ENCODE data around the gene ACSS3. TPM values are rescaled to one million over a fixed set of nuclear protein-coding genes. Genes with fewer than 3 reads are reported as not detected.

Gene ACSS3
- total RNA-seq, 1 donor from 2014 or later = 3.6 TPM

GRCh38 chr12:81295251-81295650 is 217.4 kb downstream of the ACSS3 start:
- H3K4me1 Mint-ChIP-seq (ENCODE audit: low read depth, unreplicated experiment) = no peaks in the 10 kb centered on the region
- H3K27ac Mint-ChIP-seq (ENCODE audit: unreplicated experiment) = no peak overlapping the region
- H3K4me3 Mint-ChIP-seq (ENCODE audit: unreplicated experiment) = no peak overlapping the region
- no peak for DNase-seq
- H3K27me3 Mint-ChIP-seq (ENCODE audit: unreplicated experiment) = no peaks in the 10 kb centered on the region
- TF ChIP-seq, protein P1, sequence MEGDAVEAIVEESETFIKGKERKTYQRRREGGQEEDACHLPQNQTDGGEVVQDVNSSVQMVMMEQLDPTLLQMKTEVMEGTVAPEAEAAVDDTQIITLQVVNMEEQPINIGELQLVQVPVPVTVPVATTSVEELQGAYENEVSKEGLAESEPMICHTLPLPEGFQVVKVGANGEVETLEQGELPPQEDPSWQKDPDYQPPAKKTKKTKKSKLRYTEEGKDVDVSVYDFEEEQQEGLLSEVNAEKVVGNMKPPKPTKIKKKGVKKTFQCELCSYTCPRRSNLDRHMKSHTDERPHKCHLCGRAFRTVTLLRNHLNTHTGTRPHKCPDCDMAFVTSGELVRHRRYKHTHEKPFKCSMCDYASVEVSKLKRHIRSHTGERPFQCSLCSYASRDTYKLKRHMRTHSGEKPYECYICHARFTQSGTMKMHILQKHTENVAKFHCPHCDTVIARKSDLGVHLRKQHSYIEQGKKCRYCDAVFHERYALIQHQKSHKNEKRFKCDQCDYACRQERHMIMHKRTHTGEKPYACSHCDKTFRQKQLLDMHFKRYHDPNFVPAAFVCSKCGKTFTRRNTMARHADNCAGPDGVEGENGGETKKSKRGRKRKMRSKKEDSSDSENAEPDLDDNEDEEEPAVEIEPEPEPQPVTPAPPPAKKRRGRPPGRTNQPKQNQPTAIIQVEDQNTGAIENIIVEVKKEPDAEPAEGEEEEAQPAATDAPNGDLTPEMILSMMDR (IDR thresholded peaks at IDR 0.05; ENCODE audit: partially characterized antibody, unreplicated experiment) = no peak
- no peaks in the 10 kb centered on the region for H3K36me3 Mint-ChIP-seq (ENCODE audit: unreplicated experiment)
- H3K9me3 Mint-ChIP-seq (ENCODE audit: unreplicated experiment) = no peaks in the 10 kb centered on the region

DNA sequence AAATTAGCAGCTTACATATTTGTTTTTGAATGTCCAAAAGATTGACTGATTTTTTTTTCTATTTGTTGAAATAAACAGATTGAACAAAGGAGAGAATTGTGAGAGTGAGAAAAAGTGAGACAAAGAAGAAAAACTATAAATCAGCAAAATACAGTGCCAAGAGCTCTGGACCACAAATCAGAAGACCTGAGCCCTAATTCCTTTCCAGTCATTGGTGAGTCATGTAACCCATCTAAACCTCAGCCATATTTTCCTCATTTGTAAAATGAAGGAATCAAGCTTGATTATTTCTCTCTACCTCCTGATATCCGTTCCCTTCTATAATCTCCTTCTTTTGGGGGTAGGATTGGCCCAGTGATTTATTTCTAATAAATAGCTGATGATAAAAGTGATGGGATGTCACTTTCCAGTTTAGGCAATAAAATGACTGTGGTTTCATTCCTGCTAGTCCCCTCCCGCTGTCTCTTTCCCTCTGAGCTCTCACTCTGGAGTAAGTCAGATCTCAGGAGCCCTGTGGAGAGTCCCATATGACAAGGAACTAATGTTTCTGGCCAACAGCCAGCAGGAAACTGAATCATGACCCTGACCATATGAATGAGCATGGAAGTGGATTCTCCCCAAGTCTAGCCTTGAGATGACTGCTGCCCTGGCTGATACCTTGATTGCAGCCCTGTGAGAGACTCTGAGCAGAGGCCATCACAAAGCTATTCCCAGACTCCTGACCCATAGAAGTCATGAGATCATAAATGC is 218.9 kb downstream of the ACSS3 start:
- no peak for DNase-seq
- H3K36me3 Mint-ChIP-seq (ENCODE audit: unreplicated experiment) = no peaks in the 10 kb centered on the region
- no peaks in the 10 kb centered on the region for H3K4me1 Mint-ChIP-seq (ENCODE audit: low read depth, unreplicated experiment)
- no peaks in the 10 kb centered on the region for H3K27me3 Mint-ChIP-seq (ENCODE audit: unreplicated experiment)
- TF ChIP-seq, protein P1 (IDR thresholded peaks at IDR 0.05; ENCODE audit: partially characterized antibody, unreplicated experiment) = no peak
- no peak overlapping the region for H3K27ac Mint-ChIP-seq (ENCODE audit: unreplicated experiment)
- no peak overlapping the region for H3K4me3 Mint-ChIP-seq (ENCODE audit: unreplicated experiment)
- no peaks in the 10 kb centered on the region for H3K9me3 Mint-ChIP-seq (ENCODE audit: unreplicated experiment)

DNA sequence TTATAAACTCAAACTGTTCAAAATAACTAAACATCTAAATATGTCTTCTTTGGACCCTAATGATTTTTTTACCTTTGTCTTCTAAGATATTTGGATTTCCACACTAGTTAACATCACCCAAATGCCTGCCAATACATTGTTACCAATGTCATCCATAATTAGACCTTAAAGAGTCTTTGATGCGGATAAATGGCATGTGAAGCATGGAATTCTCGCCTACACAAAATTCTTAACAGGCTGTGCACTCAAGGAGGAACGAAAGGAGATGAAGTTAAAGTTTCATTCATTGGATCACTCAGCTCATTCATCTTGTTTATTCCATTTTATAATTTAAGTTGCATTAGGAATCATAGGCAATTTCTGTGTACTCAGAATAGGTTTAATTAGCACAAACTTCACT is 219.7 kb downstream of the ACSS3 start:
- DNase-seq = no peak
- Mint-ChIP-seq H3K27ac (ENCODE audit: unreplicated experiment) (no peak overlapping the region), H3K36me3 (ENCODE audit: unreplicated experiment) (no peaks in the 10 kb centered on the region), H3K9me3 (ENCODE audit: unreplicated experiment) (no peaks in the 10 kb centered on the region), H3K27me3 (ENCODE audit: unreplicated experiment) (no peaks in the 10 kb centered on the region), H3K4me1 (ENCODE audit: low read depth, unreplicated experiment) (no peaks in the 10 kb centered on the region), H3K4me3 (ENCODE audit: unreplicated experiment) (no peak overlapping the region)
- TF ChIP-seq, protein P1 (IDR thresholded peaks at IDR 0.05; ENCODE audit: partially characterized antibody, unreplicated experiment) = no peak

- Mint-ChIP-seq H3K4me3 (ENCODE audit: unreplicated experiment) (no peak overlapping the region), H3K36me3 (ENCODE audit: unreplicated experiment) (no peaks in the 10 kb centered on the region), H3K4me1 (ENCODE audit: low read depth, unreplicated experiment) (no peaks in the 10 kb centered on the region), H3K27ac (ENCODE audit: unreplicated experiment) (no peak overlapping the region), H3K27me3 (ENCODE audit: unreplicated experiment) (no peaks in the 10 kb centered on the region), H3K9me3 (ENCODE audit: unreplicated experiment) (no peaks in the 10 kb centered on the region)
- TF ChIP-seq, protein P1 (IDR thresholded peaks at IDR 0.05; ENCODE audit: partially characterized antibody, unreplicated experiment) = no peak
- no peak for DNase-seq
Observed at GRCh38 chr12:81300454-81300853, 222.6 kb downstream of the ACSS3 start.

GRCh38 chr12:81303935-81304334 is 226.1 kb downstream of the ACSS3 start:
- TF ChIP-seq, protein P1 (IDR thresholded peaks at IDR 0.05; ENCODE audit: partially characterized antibody, unreplicated experiment) = no peak
- Mint-ChIP-seq H3K4me1 (ENCODE audit: low read depth, unreplicated experiment) (no peaks in the 10 kb centered on the region), H3K36me3 (ENCODE audit: unreplicated experiment) (no peaks in the 10 kb centered on the region), H3K9me3 (ENCODE audit: unreplicated experiment) (no peaks in the 10 kb centered on the region), H3K4me3 (ENCODE audit: unreplicated experiment) (no peak overlapping the region), H3K27me3 (ENCODE audit: unreplicated experiment) (no peaks in the 10 kb centered on the region), H3K27ac (ENCODE audit: unreplicated experiment) (no peak overlapping the region)
- DNase-seq = no peak
